H1 (cell line): ENCODE data around the gene TUT7. TPM values are rescaled to one million over a fixed set of nuclear protein-coding genes. Genes with fewer than 3 reads are reported as not detected.

Experiments used
- ASH2L ChIP-seq: fragments of 200-600, 300-600 bp; sonication (generic); IDR thresholded peaks from one replicate; pipeline ENCODE4 v1.7.1; 2017; ENCODE audit warnings: low read length
- ATF2 ChIP-seq: IDR thresholded peaks from 2 replicates; pipeline ENCODE4 v1.6.1; 2012; ENCODE audit warnings: low read length, inconsistent platforms
- ATF3 ChIP-seq: IDR thresholded peaks from 2 replicates; pipeline ENCODE4 v1.6.1; 2011; ENCODE audit warnings: low read depth, mild to moderate bottlenecking, low read length; ENCODE audit not compliant: insufficient read depth
- CBX5 ChIP-seq: fragments of 300-800, 300-1000 bp; sonication (generic); IDR thresholded peaks from 2 replicates; pipeline ENCODE4 v1.7.1; 2016; ENCODE audit warnings: antibody characterized with exemption, low read length, low read depth
- CBX8 ChIP-seq: fragments of 300-800, 300-1000 bp; sonication (generic); IDR thresholded peaks from 2 replicates; pipeline ENCODE4 v1.7.1; 2016; ENCODE audit warnings: low read depth, low read length, borderline replicate concordance
- CHD1 ChIP-seq: IDR thresholded peaks from 2 replicates; pipeline ENCODE4 v1.6.1; 2012; ENCODE audit warnings: low read depth, low read length, improper control_type of control experiment
- CREB1 ChIP-seq: IDR thresholded peaks from 2 replicates; pipeline ENCODE4 v1.6.1; 2012; ENCODE audit warnings: inconsistent platforms
- EGR1 ChIP-seq: IDR thresholded peaks from 2 replicates; pipeline ENCODE4 v1.6.1; 2011; ENCODE audit warnings: low read depth, low read length, borderline replicate concordance
- EP300 ChIP-seq, 2 experiments: IDR thresholded peaks; 1 replicate in 1 of 2; 2 replicates in 1 of 2; pipeline ENCODE4 v1.6.1; 2011 to 2012; ENCODE audit warnings: low read depth in 2 of 2, low read length in 2 of 2, mild to moderate bottlenecking in 2 of 2, borderline replicate concordance in 1 of 2, inconsistent platforms in 1 of 2, moderate library complexity in 1 of 2
- GABPA ChIP-seq: IDR thresholded peaks from 2 replicates; pipeline ENCODE4 v1.6.1; 2011; ENCODE audit warnings: mild to moderate bottlenecking, low read length, moderate library complexity, borderline replicate concordance; ENCODE audit not compliant: insufficient read depth
- GTF2F1 ChIP-seq: IDR thresholded peaks from 2 replicates; pipeline ENCODE4 v1.6.1; 2012; ENCODE audit warnings: low read depth, low read length, improper control_type of control experiment, borderline replicate concordance
- HDAC2 ChIP-seq, 2 experiments: fragments of 300-600 bp in 1 of 2; sonication (generic) in 1 of 2; IDR thresholded peaks; 2 replicates each; pipeline ENCODE4 v1.6.1; 2011 to 2012; ENCODE audit warnings: low read depth in 2 of 2, low read length in 2 of 2, mild to moderate bottlenecking in 2 of 2, moderate library complexity in 2 of 2, borderline replicate concordance in 1 of 2, inconsistent platforms in 1 of 2
- KDM4A ChIP-seq: IDR thresholded peaks from one replicate; pipeline ENCODE4 v1.7.1; 2012; ENCODE audit warnings: low read depth, mild to moderate bottlenecking, moderate library complexity, low read length, inconsistent platforms; ENCODE audit not compliant: severe bottlenecking
- PHF8 ChIP-seq: fragments of 200-600 bp; sonication (generic); conservative IDR thresholded peaks from 2 replicates; pipeline ENCODE4 v1.7.1; 2012; ENCODE audit warnings: low read depth, mild to moderate bottlenecking, inconsistent platforms, low read length, moderate library complexity
- POLR2A ChIP-seq, 2 experiments: IDR thresholded peaks; 1 replicate in 1 of 2; 2 replicates in 1 of 2; pipeline ENCODE4 v1.6.1; 2011; ENCODE audit warnings: low read depth in 2 of 2, low read length in 2 of 2, mild to moderate bottlenecking in 2 of 2; ENCODE audit errors: control extremely low read depth in 1 of 2
- POLR2AphosphoS5 ChIP-seq: IDR thresholded peaks from 2 replicates; pipeline ENCODE4 v1.6.1; 2011; ENCODE audit warnings: low read depth, low read length
- SAP30 ChIP-seq: fragments of 300-600 bp; sonication (generic); IDR thresholded peaks from 2 replicates; pipeline ENCODE4 v1.7.1; 2012; ENCODE audit warnings: low read length, moderate library complexity, mild to moderate bottlenecking, inconsistent platforms; ENCODE audit not compliant: insufficient read depth, insufficient replicate concordance
- SIRT6 ChIP-seq: IDR thresholded peaks from one replicate; pipeline ENCODE4 v1.7.1; 2012; ENCODE audit warnings: low read length, inconsistent platforms
- SP1 ChIP-seq: IDR thresholded peaks from 2 replicates; pipeline ENCODE4 v1.6.1; 2011; ENCODE audit warnings: low read depth, low read length
- TAF1 ChIP-seq: IDR thresholded peaks from 2 replicates; pipeline ENCODE4 v1.6.1; 2011; ENCODE audit warnings: mild to moderate bottlenecking, low read depth, low read length
- TCF12 ChIP-seq: IDR thresholded peaks from 2 replicates; pipeline ENCODE4 v1.6.1; 2011; ENCODE audit warnings: low read depth, mild to moderate bottlenecking, low read length
- YY1 ChIP-seq: IDR thresholded peaks from 2 replicates; pipeline ENCODE4 v1.6.1; 2011; ENCODE audit warnings: low read depth, mild to moderate bottlenecking, low read length
- polyA plus RNA-seq, 7 experiments: library from polyadenylated mRNA; depleted of rRNA in 3 of 7; stranded (reverse) in 5 of 7; unstranded in 2 of 7; fragments of >200 nt in 5 of 7; fragments of 200-250 nt in 2 of 7; gene quantifications; 1 replicate in 5 of 7; 2 replicates in 1 of 7; 4 replicates in 1 of 7; pipeline versions ENCODE4 v1.2.1 to v1.2.3, GENCODE V29; 2011 to 2013; ENCODE audit warnings: missing spikeins in 2 of 7, mixed read lengths in 2 of 7
- total RNA-seq: library from RNA; stranded (reverse); fragmentation: NEBNext Ultra II Directional; extraction: Animal tissue kit (Norgen Biotek cat#: 25700); gene quantifications from 2 replicates; pipeline ENCODE4 v1.2.1, GENCODE V29; 2021

The TUT7 gene
- total and polyA plus RNA-seq, 2 of the 8 experiments (the other 6 are each of a cell fraction or from before 2014, with no cell fraction given): 4.8 to 19.3 TPM

GRCh38 chr9:86354011-86354817 lies at the start of gene TUT7 (continued):
- TF ChIP-seq HDAC2 (IDR thresholded peaks at IDR 0.05; ENCODE audit: borderline replicate concordance in 1 of 2, low read depth in 2 of 2, low read length in 2 of 2) (peak in 1 of 2 experiments; percentile 88; a peak in 1 of 4 replicates), KDM4A (peak; percentile 97), EP300 (IDR thresholded peaks at IDR 0.05; ENCODE audit: borderline replicate concordance in 1 of 2, low read depth in 2 of 2, low read length in 2 of 2) (peak in 1 of 2 experiments; percentile 38; a peak in 1 of 3 replicates), ATF3 (0 out of 2 replicates have a peak, but pooled peaks have one; percentile 42), CREB1 (peak; percentile 95), CBX8 (no peak), GTF2F1 (no peak), POLR2A (IDR thresholded peaks at IDR 0.05; ENCODE audit: control extremely low read depth in 1 of 2, low read depth in 2 of 2, low read length in 2 of 2) (peak in 1 of 2 experiments; percentile 81; a peak in 2 of 3 replicates), CHD1 (no peak), SIRT6 (no peak), GABPA (peak; percentile 95), TCF12 (no peak), ATF2 (peak; percentile 89), TAF1 (peak; percentile 82), YY1 (peak; percentile 66; the same call in 1 of the 2 replicates), ASH2L (peak; percentile 99), EGR1 (peak; percentile 91), POLR2AphosphoS5 (peak; percentile 70; the same call in 1 of the 2 replicates), SP1 (peak; percentile 96), PHF8 (peak; percentile 78), CBX5 (no peak), SAP30 (no peak)
